RPMI8226 (cell line): ENCODE data around the gene NTN1.

Experiments
- DNase-seq: peaks from one replicate; pipeline ENCODE4 v3.0.0-alpha.2; 2015

Gene NTN1

GRCh38 chr17:9202532-9202931 is 181.2 kb downstream of the NTN1 start:
- no peak for DNase-seq

- no peak for DNase-seq
These were observed 182.6 kb downstream of the NTN1 start for GRCh38 chr17:9203771-9204425.

- DNase-seq, result no peak
These were observed 183.5 kb downstream of the NTN1 start for GRCh38 chr17:9204637-9205329.

GRCh38 chr17:9205520-9206409 is 184.5 kb downstream of the NTN1 start:
- no peak for DNase-seq

GRCh38 chr17:9206410-9206703 is 185.0 kb downstream of the NTN1 start:
- DNase-seq, result no peak

GRCh38 chr17:9206741-9207332 is 185.5 kb downstream of the NTN1 start:
- no peak for DNase-seq

GRCh38 chr17:9208381-9209105 is 187.2 kb downstream of the NTN1 start:
- no peak for DNase-seq

- DNase-seq, result no peak
These were observed 188.0 kb downstream of the NTN1 start for GRCh38 chr17:9209347-9209746.

- no peak for DNase-seq
These were observed 188.6 kb downstream of the NTN1 start for GRCh38 chr17:9209781-9210370.

GRCh38 chr17:9211133-9211765 is 189.9 kb downstream of the NTN1 start:
- DNase-seq, result no peak

GRCh38 chr17:9212376-9213302 is 191.3 kb downstream of the NTN1 start:
- no peak for DNase-seq

- DNase-seq, result no peak
These were observed 192.0 kb downstream of the NTN1 start for GRCh38 chr17:9213303-9213640.

- DNase-seq, result no peak
These were observed 194.2 kb downstream of the NTN1 start for GRCh38 chr17:9215465-9215864.

GRCh38 chr17:9217151-9218056 is 196.1 kb downstream of the NTN1 start:
- no peak for DNase-seq

GRCh38 chr17:9218064-9218635 is 196.8 kb downstream of the NTN1 start:
- DNase-seq, result no peak

GRCh38 chr17:9218911-9219310 is 197.6 kb downstream of the NTN1 start:
- no peak for DNase-seq

GRCh38 chr17:9219631-9220397 is 198.5 kb downstream of the NTN1 start:
- DNase-seq, result no peak

GRCh38 chr17:9220398-9221146 is 199.3 kb downstream of the NTN1 start:
- no peak for DNase-seq
